ENCODE data around the gene TTI1. TPM values are rescaled to one million over a fixed set of nuclear protein-coding genes. Genes with fewer than 3 reads are reported as not detected.

The TTI1 gene
- total and polyA plus RNA-seq, 9 of the 15 experiments (the other 6 are each of a cell fraction or from before 2014, with no cell fraction given), result 9.8 to 55.1 (median 39.4) TPM

DNA sequence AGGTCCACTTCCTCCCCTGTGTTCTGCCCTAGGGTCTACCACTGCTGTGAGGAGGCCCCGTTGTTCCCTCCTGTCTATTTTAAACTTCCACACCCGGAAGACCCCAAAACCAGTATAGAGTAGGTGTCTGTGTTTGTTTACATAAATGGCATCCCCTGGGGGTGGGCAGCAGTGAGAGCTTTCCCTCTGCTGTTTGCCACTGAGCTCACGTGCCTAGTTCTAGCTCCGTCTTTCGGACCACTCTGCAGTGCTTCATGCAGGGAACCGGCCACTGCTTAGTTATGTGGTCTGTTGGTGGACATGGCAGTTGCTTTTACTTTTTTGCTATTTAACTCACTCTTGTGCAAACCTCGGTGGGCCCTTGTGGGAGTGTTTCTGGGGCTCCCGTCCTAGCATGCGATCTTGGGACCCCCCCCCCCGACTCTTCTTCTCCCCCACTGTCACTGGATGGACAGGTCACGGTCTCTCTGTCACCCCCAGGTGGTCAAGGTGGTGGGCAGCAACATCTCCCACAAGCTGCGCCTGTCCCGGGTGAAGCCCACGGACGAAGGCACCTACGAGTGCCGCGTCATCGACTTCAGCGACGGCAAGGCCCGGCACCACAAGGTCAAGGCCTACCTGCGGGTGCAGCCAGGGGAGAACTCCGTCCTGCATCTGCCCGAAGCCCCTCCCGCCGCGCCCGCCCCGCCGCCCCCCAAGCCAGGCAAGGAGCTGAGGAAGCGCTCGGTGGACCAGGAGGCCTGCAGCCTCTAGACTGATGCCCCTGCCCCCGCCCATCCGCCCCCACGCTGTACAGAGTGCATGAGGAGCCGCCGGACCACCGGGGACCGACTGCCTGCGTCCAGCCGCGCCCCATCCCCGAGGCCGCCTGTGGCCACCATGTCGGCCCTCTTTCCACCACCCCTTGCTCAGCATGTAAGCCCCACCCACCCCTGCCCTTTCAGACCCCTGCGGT, 89.5 kb downstream of the TTI1 start:
- Histone ChIP-seq H3K4me3 (no peak overlapping the region), H3K9me1 (ENCODE audit: control insufficient read depth, insufficient read depth, low read length) (no peaks in the 10 kb centered on the region), H3K79me2 (ENCODE audit: control insufficient read depth, insufficient read depth, low read length) (no peaks in the 10 kb centered on the region), H3K4me1 (replicated peaks in 1 of 2; ENCODE audit: control insufficient read depth in 2 of 2, insufficient read depth in 2 of 2, low read length in 2 of 2) (peaks cover 3 to 14% of the 10 kb centered on the region in 2 experiments; a peak in 4 of 5 replicates), H4K20me1 (replicated peaks; ENCODE audit: control insufficient read depth, insufficient read depth, low read length) (no peaks in the 10 kb centered on the region), H3K27ac (ENCODE audit: extremely low read depth, low read depth, low read length) (no peak overlapping the region), H3K4me2 (ENCODE audit: insufficient read depth, low read length) (no peak overlapping the region), H3K36me3 (ENCODE audit: control insufficient read depth, insufficient read depth, low read length) (no peaks in the 10 kb centered on the region), H3K9ac (ENCODE audit: insufficient read depth in 1 of 2, low read depth in 2 of 2, low read length in 2 of 2) (peak overlapping the region in 1 of 2 experiments; percentile 26; a peak in 1 of 4 replicates), H3K27me3 (ENCODE audit: control insufficient read depth in 2 of 2, insufficient read depth in 2 of 2, low read length in 2 of 2) (peaks cover 7 to 49% of the 10 kb centered on the region in 2 experiments; a peak in 4 of 5 replicates), H3K9me3 (replicated peaks; ENCODE audit: control insufficient read depth, insufficient read depth, low read depth, low read length) (0 out of 2 replicates have a peak, but pooled peaks cover 2% of the 10 kb centered on the region), H2AFZ (ENCODE audit: low read depth, low read length) (no peak overlapping the region)
- no TSS peak for BruUV-seq (replicated peaks)
- intact Hi-C loops (cut with micrococcal nuclease) (no loop called here), in situ Hi-C loops (cut with MboI) (no loop called here)
- CTCF ChIA-PET (ENCODE audit: low intra/inter-chr PET ratio), result interaction anchor here (0.6 kb wide), 1 partner anchor 786 kb away, joined by 3 read pairs; no protein-coding TSS in a partner anchor
- ATAC-seq (peak; percentile 73), FAIRE-seq (peak; percentile 11), DNase-seq (ENCODE audit: extremely low read depth in 1 of 4, low spot score in 3 of 4) (peak; percentile 17 to 48 (median 44))
- WGBS (ENCODE audit: insufficient coverage, low coverage, missing lambda C conversion rate), result 13% methylated on average over 22 of the region's 47 CpGs
- POLR2A ChIA-PET, result interaction anchor here (1.6 kb wide), 1 partner anchor 15 kb away, joined by 4 read pairs; no protein-coding TSS in a partner anchor
- TF ChIP-seq, protein P1, sequence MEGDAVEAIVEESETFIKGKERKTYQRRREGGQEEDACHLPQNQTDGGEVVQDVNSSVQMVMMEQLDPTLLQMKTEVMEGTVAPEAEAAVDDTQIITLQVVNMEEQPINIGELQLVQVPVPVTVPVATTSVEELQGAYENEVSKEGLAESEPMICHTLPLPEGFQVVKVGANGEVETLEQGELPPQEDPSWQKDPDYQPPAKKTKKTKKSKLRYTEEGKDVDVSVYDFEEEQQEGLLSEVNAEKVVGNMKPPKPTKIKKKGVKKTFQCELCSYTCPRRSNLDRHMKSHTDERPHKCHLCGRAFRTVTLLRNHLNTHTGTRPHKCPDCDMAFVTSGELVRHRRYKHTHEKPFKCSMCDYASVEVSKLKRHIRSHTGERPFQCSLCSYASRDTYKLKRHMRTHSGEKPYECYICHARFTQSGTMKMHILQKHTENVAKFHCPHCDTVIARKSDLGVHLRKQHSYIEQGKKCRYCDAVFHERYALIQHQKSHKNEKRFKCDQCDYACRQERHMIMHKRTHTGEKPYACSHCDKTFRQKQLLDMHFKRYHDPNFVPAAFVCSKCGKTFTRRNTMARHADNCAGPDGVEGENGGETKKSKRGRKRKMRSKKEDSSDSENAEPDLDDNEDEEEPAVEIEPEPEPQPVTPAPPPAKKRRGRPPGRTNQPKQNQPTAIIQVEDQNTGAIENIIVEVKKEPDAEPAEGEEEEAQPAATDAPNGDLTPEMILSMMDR (IDR thresholded peaks at IDR 0.05 in 2 of 3, conservative IDR thresholded peaks at IDR 0.05 in 1 of 3; ENCODE audit: insufficient read depth in 2 of 3, low read depth in 1 of 3, low read length in 3 of 3), result peak in 2 of 3 experiments; percentile 24 to 40; a peak in 3 of 6 replicates
- TF ChIP-seq BHLHE40 (IDR thresholded peaks at IDR 0.05; ENCODE audit: low read length), result peak; percentile 58
- TF ChIP-seq, protein P2, sequence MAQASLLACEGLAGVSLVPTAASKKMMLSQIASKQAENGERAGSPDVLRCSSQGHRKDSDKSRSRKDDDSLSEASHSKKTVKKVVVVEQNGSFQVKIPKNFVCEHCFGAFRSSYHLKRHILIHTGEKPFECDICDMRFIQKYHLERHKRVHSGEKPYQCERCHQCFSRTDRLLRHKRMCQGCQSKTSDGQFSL (CRISPR knock-in tag; IDR thresholded peaks at IDR 0.05), result no peak
- TF ChIP-seq, protein P2 (tag; IDR thresholded peaks at IDR 0.05), result 0 out of 4 replicates have a peak, but pooled peaks of 1 of the 2 experiments have one; percentile 34
- TF ChIP-seq, protein P3, sequence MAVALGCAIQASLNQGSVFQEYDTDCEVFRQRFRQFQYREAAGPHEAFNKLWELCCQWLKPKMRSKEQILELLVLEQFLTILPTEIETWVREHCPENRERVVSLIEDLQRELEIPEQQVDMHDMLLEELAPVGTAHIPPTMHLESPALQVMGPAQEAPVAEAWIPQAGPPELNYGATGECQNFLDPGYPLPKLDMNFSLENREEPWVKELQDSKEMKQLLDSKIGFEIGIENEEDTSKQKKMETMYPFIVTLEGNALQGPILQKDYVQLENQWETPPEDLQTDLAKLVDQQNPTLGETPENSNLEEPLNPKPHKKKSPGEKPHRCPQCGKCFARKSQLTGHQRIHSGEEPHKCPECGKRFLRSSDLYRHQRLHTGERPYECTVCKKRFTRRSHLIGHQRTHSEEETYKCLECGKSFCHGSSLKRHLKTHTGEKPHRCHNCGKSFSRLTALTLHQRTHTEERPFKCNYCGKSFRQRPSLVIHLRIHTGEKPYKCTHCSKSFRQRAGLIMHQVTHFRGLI (CRISPR knock-in tag; IDR thresholded peaks at IDR 0.05), result no peak
